Mononuclear cell (primary cell): ENCODE data around the gene MROH2A. TPM values are rescaled to one million over a fixed set of nuclear protein-coding genes. Genes with fewer than 3 reads are reported as not detected.
"Not testable (repeated sequence)": the region's sequence is repeated elsewhere in the genome, so short reads cannot be mapped to it uniquely, and the experiment has no call there.

Source experiments
- H3K27me3 ChIP-seq: 2 replicates; pipeline ENCODE4 v1.6.0; 2011; ENCODE audit warnings: low read length, control low read depth; ENCODE audit not compliant: insufficient read depth
- H3K4me1 ChIP-seq: 2 replicates; pipeline ENCODE4 v1.5.1; 2011; ENCODE audit warnings: mild to moderate bottlenecking, low read length, control low read depth; ENCODE audit not compliant: insufficient read depth
- H3K4me3 ChIP-seq: 2 replicates; pipeline ENCODE4 v1.5.1; 2011; ENCODE audit warnings: mild to moderate bottlenecking, low read length, moderate library complexity
- H3K9me3 ChIP-seq: 2 replicates; pipeline ENCODE4 v1.5.1; 2011; ENCODE audit warnings: low read depth, mild to moderate bottlenecking, control low read depth, low read length
- total RNA-seq: library from RNA; depleted of rRNA; stranded (reverse); fragments of >200 nt; gene quantifications from one replicate; pipeline ENCODE4 v1.2.3, GENCODE V29; 2012

Gene MROH2A
- not detected for total RNA-seq

- H3K4me3 ChIP-seq = no peak within 1 kb of the TSS
- no peaks in the 10 kb centered on the region for H3K4me1 ChIP-seq
- H3K27me3 ChIP-seq = no peaks in the 10 kb centered on the region
- no peaks in the 10 kb centered on the region for H3K9me3 ChIP-seq
Measured at GRCh38 chr2:233778030-233778429, at the start of gene MROH2A. TSS of gene MROH2A (plus strand) at chr2:233778330. CDS start at chr2:233779359, 1,029 bp downstream.

GRCh38 chr2:233728723-233729301 lies 49.3 kb upstream of the MROH2A start, which contains the start of gene UGT1A3:
TSS of gene UGT1A3 (plus strand) at chr2:233729042. CDS start at chr2:233729127, 85 bp downstream.
- no peaks in the 10 kb centered on the region for H3K4me1 ChIP-seq
- H3K9me3 ChIP-seq = no peaks in the 10 kb centered on the region
- H3K4me3 ChIP-seq = no peak within 1 kb of the TSS
- no peaks in the 10 kb centered on the region for H3K27me3 ChIP-seq

- not testable (repeated sequence) for H3K9me3 ChIP-seq, H3K27me3 ChIP-seq, H3K4me1 ChIP-seq, H3K4me3 ChIP-seq
Measured at GRCh38 chr2:233736868-233737653, 41.1 kb upstream of the MROH2A start.

GRCh38 chr2:233740870-233741269 lies 37.3 kb upstream of the MROH2A start:
- Histone ChIP-seq H3K4me1 (no peaks in the 10 kb centered on the region), H3K27me3 (no peaks in the 10 kb centered on the region), H3K4me3 (no peak overlapping the region), H3K9me3 (no peaks in the 10 kb centered on the region)

GRCh38 chr2:233743464-233744259 lies 34.5 kb upstream of the MROH2A start:
- Histone ChIP-seq H3K4me1 (no peaks in the 10 kb centered on the region), H3K27me3 (no peaks in the 10 kb centered on the region), H3K9me3 (no peaks in the 10 kb centered on the region), H3K4me3 (no peak overlapping the region)

- Histone ChIP-seq H3K4me1 (no peaks in the 10 kb centered on the region), H3K4me3 (no peak overlapping the region), H3K27me3 (no peaks in the 10 kb centered on the region), H3K9me3 (no peaks in the 10 kb centered on the region)
Measured at GRCh38 chr2:233745073-233745755, 32.9 kb upstream of the MROH2A start.

- not testable (repeated sequence) for H3K4me3 ChIP-seq, H3K27me3 ChIP-seq, H3K9me3 ChIP-seq, H3K4me1 ChIP-seq
Measured at GRCh38 chr2:233745838-233746237, 32.3 kb upstream of the MROH2A start.

GRCh38 chr2:233746475-233747282 lies 31.5 kb upstream of the MROH2A start:
- Histone ChIP-seq H3K4me3 (no peak overlapping the region), H3K27me3 (no peaks in the 10 kb centered on the region), H3K4me1 (no peaks in the 10 kb centered on the region), H3K9me3 (no peaks in the 10 kb centered on the region)

GRCh38 chr2:233747283-233747544 lies 30.9 kb upstream of the MROH2A start:
- Histone ChIP-seq H3K9me3 (no peaks in the 10 kb centered on the region), H3K4me1 (no peaks in the 10 kb centered on the region), H3K27me3 (no peaks in the 10 kb centered on the region), H3K4me3 (no peak overlapping the region)

- not testable (repeated sequence) for H3K4me1 ChIP-seq, H3K27me3 ChIP-seq, H3K9me3 ChIP-seq, H3K4me3 ChIP-seq
Measured at GRCh38 chr2:233750689-233751088, 27.4 kb upstream of the MROH2A start.

- H3K9me3 ChIP-seq, H3K4me1 ChIP-seq, H3K4me3 ChIP-seq, H3K27me3 ChIP-seq: not testable (repeated sequence)
Measured at GRCh38 chr2:233751212-233752009, 26.7 kb upstream of the MROH2A start.

GRCh38 chr2:233754872-233755611 lies 23.1 kb upstream of the MROH2A start:
- no peak overlapping the region for H3K4me3 ChIP-seq
- H3K9me3 ChIP-seq = no peaks in the 10 kb centered on the region
- no peaks in the 10 kb centered on the region for H3K4me1 ChIP-seq
- H3K27me3 ChIP-seq = no peaks in the 10 kb centered on the region

GRCh38 chr2:233756429-233757081 lies 21.6 kb upstream of the MROH2A start:
- no peak overlapping the region for H3K4me3 ChIP-seq
- H3K4me1 ChIP-seq = no peaks in the 10 kb centered on the region
- H3K27me3 ChIP-seq = no peaks in the 10 kb centered on the region
- H3K9me3 ChIP-seq = no peaks in the 10 kb centered on the region
